Mucosa of rectum (tissue), 2 donors: ENCODE results near the gene FYN.

ENCODE experiments used
- H3K27ac ChIP-seq, 2 donors: one replicate each; pipeline ENCODE4 v1.7.0; 2013; ENCODE audit warnings: inconsistent platforms in 2 of 2, low read depth in 2 of 2, low read length in 2 of 2
- H3K27me3 ChIP-seq, 2 donors: one replicate each; pipeline ENCODE4 v1.7.0; 2013; ENCODE audit warnings: low read length in 2 of 2; ENCODE audit not compliant: control insufficient read depth in 2 of 2, insufficient read depth in 2 of 2
- H3K36me3 ChIP-seq, 2 donors: one replicate each; pipeline ENCODE4 v1.7.0; 2013; ENCODE audit warnings: low read length in 2 of 2; ENCODE audit not compliant: control insufficient read depth in 2 of 2, insufficient read depth in 2 of 2
- H3K4me1 ChIP-seq, 2 donors: one replicate each; pipeline ENCODE4 v1.7.0; 2013; ENCODE audit warnings: low read length in 2 of 2, mild to moderate bottlenecking in 1 of 2; ENCODE audit not compliant: control insufficient read depth in 2 of 2, insufficient read depth in 2 of 2
- H3K4me3 ChIP-seq, 2 donors: one replicate each; pipeline ENCODE4 v1.7.0; 2013; ENCODE audit warnings: low read length in 2 of 2
- H3K9ac ChIP-seq, 2 donors: one replicate each; pipeline ENCODE4 v1.7.0; 2013; ENCODE audit warnings: low read length in 2 of 2, low read depth in 1 of 2, mild to moderate bottlenecking in 1 of 2
- H3K9me3 ChIP-seq, 2 donors: one replicate each; pipeline ENCODE4 v1.7.0; 2013; ENCODE audit warnings: low read length in 2 of 2; ENCODE audit not compliant: control insufficient read depth in 2 of 2
- donor health status: healthy.
- donor health status: Normal muscosa, but diverticular disease.

The FYN gene

DNA sequence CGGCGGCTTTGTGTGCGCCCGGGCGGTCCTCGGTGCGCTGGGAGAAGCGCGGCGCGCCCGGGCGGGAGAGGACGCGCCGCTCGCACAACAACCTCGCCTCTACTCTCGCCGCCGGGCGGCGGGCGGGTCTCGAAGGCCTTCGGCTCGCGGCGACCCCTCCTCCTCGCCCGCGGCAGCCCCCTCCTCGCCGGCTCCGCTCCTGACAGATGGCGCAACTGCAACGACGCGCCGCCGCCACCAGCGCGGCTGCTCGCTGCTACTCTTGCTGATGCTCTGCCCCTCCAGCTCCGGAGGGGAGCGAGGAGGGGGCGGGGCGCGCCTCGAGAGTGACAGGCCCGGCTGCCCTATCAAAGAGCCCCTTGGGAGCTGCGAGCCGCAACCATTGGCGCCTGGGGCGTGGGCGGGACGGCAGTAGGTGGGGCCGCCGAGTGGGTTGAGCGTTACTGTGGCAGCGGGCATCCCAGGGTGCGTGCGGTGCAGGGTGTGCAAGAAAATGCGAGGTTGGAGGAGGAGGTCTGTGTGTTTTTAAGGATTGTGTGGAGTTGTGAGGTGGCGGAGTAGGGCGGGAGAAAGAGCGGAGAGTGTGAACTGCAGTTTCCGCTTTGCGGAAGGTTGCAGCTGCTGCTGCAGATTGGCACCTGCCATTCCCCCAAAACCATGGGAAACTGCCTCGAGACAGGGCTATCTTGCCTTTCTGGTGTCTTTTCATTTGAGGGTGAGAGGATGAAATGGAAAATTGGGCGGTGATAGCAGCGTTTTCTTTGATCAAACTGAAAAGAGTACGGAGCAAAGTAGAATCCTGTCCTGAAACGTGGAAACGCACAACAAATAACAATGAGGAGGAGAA is at the start of gene FYN:
Gene FYN (minus strand): TSS at position 275 of the 847 bp plus-strand sequence. CDS start 153,401 bp downstream, outside the sequence.
- peaks cover 14 to 21% of the 10 kb centered on the region in 2 donors for H3K27me3 ChIP-seq
- H3K4me1 ChIP-seq, result peaks cover 4 to 10% of the 10 kb centered on the region in 2 donors
- no peaks in the 10 kb centered on the region for H3K9me3 ChIP-seq
- peak within 1 kb of the TSS; percentile 43 to 61 for H3K9ac ChIP-seq
- H3K36me3 ChIP-seq, result no peaks in the 10 kb centered on the region
- H3K27ac ChIP-seq, result peak within 1 kb of the TSS; percentile 54 to 76
- H3K4me3 ChIP-seq, result peak within 1 kb of the TSS; percentile 70 to 88

DNA sequence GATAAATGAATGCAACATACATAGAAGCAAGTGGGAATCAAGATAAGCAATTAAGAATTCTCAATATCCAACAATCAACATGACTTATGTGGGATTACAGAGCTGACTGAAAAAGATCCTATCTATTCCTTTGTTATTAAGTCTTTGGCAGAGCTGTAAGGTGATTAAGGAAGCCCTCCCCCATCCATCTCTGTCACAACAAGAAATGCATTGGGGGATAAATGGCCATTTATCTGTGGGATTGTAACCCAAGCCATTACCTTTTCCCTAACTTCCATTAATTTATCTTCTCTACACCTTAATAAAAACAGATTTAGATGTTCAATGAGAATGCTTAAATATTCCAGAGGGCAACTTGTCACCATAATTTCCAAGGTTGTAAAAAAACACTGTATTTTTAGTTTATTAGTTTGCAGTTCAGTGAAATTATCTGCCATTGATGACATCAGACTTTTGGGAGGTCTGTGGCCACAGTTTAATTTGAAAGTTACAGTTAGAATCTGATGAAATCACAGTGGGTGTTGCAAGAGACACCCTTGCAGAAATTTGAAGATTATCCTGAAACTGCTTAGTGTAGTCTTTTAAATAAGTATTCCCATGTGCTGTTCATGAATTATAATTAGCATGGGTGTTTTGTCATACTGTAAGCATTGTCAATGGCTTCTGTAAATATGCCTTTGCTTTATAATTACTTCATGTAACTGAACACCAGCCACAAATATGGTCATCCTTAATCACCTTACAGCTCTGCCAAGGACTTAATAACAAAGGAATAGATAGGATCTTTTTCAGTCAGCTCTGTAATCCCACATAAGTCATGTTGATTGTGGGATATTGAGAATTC is 49.4 kb upstream of the FYN start:
- Histone ChIP-seq H3K9ac (no peak overlapping the region), H3K36me3 (no peaks in the 10 kb centered on the region), H3K27ac (no peak overlapping the region), H3K4me3 (no peak overlapping the region), H3K9me3 (no peaks in the 10 kb centered on the region), H3K27me3 (no peaks in the 10 kb centered on the region), H3K4me1 (no peaks in the 10 kb centered on the region)

DNA sequence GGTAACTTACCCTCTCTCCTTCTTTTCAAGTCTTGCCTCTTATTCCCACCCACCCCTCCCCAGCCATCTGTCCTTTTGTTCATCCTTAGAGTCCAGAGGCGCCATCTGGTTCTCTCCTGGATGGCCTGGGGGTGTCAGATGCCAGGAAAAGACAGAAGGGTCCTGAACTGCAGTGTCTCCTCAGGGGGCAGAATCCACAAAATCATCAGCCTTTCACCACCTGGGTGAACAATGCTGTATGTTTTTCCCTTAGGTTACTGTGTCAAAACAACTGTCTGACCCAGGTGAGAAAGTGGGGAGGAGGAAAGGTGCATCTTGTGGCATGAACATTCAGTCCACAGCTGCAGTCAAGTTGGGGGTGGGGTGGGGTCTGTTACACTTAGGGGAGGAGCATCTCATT is 47.9 kb upstream of the FYN start:
- Histone ChIP-seq H3K36me3 (no peaks in the 10 kb centered on the region), H3K4me3 (no peak overlapping the region), H3K27me3 (no peaks in the 10 kb centered on the region), H3K4me1 (no peaks in the 10 kb centered on the region), H3K27ac (no peak overlapping the region), H3K9me3 (no peaks in the 10 kb centered on the region), H3K9ac (no peak overlapping the region)

DNA sequence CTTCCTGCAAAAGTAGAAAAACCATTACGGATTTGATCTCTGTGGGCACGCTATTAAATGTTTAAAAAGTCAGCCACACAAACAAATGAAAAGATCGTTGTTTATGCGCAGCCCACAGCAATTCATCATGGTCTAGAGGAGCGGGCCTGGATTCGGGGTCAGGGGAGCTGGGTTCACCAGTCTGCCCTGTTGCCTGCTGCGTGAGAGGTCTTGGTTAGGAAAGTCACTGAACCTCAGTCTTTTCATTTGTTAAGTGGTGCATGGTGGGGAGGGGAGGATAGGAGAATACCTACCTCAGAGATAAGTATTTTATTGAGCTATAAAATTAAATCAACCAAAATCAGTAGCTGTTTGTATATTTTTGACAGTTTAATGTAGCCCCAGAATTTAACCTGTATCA is 47.3 kb upstream of the FYN start:
- Histone ChIP-seq H3K36me3 (no peaks in the 10 kb centered on the region), H3K27ac (no peak overlapping the region), H3K9ac (no peak overlapping the region), H3K9me3 (no peaks in the 10 kb centered on the region), H3K4me1 (no peaks in the 10 kb centered on the region), H3K27me3 (no peaks in the 10 kb centered on the region), H3K4me3 (no peak overlapping the region)

DNA sequence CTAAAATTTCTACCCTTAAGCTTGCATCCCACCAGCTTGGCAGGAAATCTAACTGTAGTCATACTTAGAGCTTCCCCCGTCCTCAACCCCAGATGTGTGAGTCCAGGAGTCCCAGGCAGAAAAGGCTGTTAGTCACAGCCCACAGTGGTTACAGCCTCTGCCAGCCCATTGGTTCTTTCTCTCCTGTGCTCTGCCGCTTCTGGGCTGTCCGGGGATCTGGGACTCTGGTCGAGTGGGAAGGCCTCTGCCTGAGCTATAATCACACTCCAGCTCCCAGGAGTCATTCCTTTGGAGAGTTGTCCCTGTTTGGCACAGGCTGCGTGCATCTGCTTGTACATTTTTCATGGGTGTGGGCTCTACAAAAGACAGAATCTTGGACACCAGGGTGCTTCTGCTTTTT is 45.6 kb upstream of the FYN start:
- Histone ChIP-seq H3K27me3 (no peaks in the 10 kb centered on the region), H3K4me1 (no peaks in the 10 kb centered on the region), H3K4me3 (no peak overlapping the region), H3K9me3 (no peaks in the 10 kb centered on the region), H3K27ac (no peak overlapping the region), H3K9ac (no peak overlapping the region), H3K36me3 (no peaks in the 10 kb centered on the region)

DNA sequence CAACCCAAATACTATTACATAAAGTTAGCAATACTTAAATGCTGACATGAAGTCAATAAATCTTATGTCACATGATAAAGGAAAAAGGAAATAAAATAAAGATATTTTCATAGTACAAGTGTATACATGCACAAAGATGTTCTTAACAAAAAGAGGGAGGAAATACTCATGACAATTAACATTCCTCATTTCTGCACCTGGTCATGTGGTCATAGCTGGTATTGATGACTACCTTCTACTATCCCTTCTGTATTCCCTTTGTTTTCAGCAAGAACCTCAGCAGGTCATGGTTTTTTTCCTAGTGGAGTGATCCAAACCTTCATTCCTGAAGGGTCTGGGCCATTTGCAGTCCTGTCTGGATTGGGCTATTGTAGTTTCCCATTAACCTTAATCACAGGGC is 43.5 kb upstream of the FYN start:
- Histone ChIP-seq H3K9me3 (no peaks in the 10 kb centered on the region), H3K9ac (no peak overlapping the region), H3K36me3 (no peaks in the 10 kb centered on the region), H3K27ac (no peak overlapping the region), H3K4me3 (no peak overlapping the region), H3K4me1 (no peaks in the 10 kb centered on the region), H3K27me3 (no peaks in the 10 kb centered on the region)

DNA sequence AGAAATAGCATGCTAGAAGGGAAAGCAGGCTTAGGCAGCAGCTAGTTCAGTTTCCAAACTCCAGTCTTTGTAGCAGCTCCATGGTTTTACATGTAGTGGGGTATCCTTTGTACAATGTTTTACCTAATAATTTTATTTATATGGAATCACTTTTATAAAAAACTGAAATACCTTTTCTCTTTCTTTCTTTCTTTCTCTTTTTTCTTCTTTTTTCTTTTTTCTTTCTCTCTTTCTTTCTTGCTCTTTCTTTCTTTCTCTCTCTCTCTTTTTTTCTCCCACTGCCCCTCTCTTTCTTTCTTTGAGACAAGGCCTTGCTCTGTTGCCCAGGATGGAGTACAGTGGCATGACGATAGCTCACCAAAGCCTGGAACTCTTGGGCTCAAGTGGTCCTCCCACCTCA is 41.4 kb upstream of the FYN start:
- Histone ChIP-seq H3K27ac (no peak overlapping the region), H3K27me3 (no peaks in the 10 kb centered on the region), H3K4me1 (no peaks in the 10 kb centered on the region), H3K9me3 (no peaks in the 10 kb centered on the region), H3K9ac (no peak overlapping the region), H3K36me3 (no peaks in the 10 kb centered on the region), H3K4me3 (no peak overlapping the region)

DNA sequence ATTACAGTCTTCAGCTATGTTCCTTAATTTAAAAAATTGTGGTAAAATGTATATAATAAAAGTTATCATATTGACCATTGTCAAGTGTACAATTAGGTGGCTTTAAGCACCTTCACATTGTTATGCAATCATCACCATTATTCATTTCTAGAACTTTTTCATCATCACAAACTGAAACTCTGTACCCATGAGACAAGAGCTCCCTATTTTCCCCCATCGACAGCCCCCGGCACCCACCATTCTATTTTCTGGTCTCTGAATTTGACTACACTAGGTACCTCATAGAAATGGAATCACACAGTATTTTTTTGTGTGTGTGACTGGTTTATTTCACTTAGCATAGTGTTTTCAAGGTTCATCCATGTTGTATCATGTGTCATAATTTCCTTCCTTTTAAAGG is 39.7 kb upstream of the FYN start:
- no peak overlapping the region for H3K27ac ChIP-seq

DNA sequence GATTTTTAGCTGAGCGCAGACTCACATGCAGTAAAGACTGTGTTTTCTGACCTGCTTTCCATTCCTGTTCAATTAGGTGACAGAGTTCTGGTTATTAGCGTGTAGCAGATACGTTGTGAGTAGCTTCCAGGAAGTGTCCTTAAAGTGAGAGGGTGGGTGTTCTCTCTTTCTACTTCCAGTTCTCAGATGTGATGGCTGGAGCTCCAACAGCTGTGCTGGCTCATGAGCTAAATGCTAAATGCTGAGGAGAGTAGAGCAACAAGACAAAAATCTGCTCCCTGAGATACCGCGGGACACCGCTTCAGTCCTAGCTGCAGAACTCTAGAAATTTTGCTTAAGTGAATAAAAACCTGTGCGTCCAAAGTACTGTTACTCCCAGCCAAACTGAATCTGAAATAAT is 38.2 kb upstream of the FYN start:
- Histone ChIP-seq H3K27me3 (no peaks in the 10 kb centered on the region), H3K9ac (no peak overlapping the region), H3K36me3 (no peaks in the 10 kb centered on the region), H3K27ac (no peak overlapping the region), H3K4me3 (no peak overlapping the region), H3K4me1 (no peaks in the 10 kb centered on the region), H3K9me3 (no peaks in the 10 kb centered on the region)

More for the DNA sequence above, 39.7 kb upstream of the FYN start:
- H3K9me3 ChIP-seq, result no peaks in the 10 kb centered on the region
- H3K27me3 ChIP-seq, result no peaks in the 10 kb centered on the region
- H3K4me1 ChIP-seq, result no peaks in the 10 kb centered on the region
- H3K9ac ChIP-seq, result no peak overlapping the region
- no peak overlapping the region for H3K4me3 ChIP-seq
- H3K36me3 ChIP-seq, result no peaks in the 10 kb centered on the region

DNA sequence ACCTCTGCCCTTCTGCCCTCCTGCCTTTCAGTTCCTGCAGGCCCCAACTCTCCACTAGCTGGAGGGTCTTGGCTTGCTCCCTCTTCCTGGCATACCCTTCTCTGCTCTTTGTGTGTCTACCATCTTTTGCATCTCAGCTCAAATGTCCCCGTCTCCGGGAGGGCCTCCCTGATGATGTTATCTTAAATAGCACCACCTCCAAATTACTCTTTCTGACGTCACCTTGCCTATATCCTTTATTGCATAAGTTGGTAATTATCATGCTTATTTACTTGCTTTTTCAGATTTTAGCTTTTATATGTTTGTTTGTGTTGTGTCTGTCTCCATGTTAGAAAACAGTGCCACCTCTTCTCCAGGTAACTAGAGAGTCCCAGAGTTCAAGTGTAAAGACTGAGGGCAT is 36.0 kb upstream of the FYN start:
- Histone ChIP-seq H3K27me3 (no peaks in the 10 kb centered on the region), H3K27ac (no peak overlapping the region), H3K4me3 (no peak overlapping the region), H3K4me1 (no peaks in the 10 kb centered on the region), H3K9ac (no peak overlapping the region), H3K9me3 (no peaks in the 10 kb centered on the region), H3K36me3 (no peaks in the 10 kb centered on the region)
